Hepatocyte (in vitro differentiated cells): ENCODE measurements around the gene OBP2B. TPM values are rescaled to one million over a fixed set of nuclear protein-coding genes. Genes with fewer than 3 reads are reported as not detected.

Experiments used
- DNase-seq: peaks from one replicate; pipeline ENCODE4 v3.0.0-alpha.2; 2016; ENCODE audit warnings: low spot score
- H2AFZ ChIP-seq: fragments of 200-600 bp; sonication (generic); 2 replicates; pipeline ENCODE4 v1.6.0; 2016; ENCODE audit warnings: antibody characterized with exemption, mild to moderate bottlenecking
- H3K27ac ChIP-seq: fragments of 200-600 bp; sonication (generic); 2 replicates; pipeline ENCODE4 v1.5.1; 2016; ENCODE audit warnings: mild to moderate bottlenecking
- H3K27me3 ChIP-seq: fragments of 200-600 bp; sonication (generic); 2 replicates; pipeline ENCODE4 v1.6.1; 2016
- H3K36me3 ChIP-seq: fragments of 200-600 bp; sonication (generic); replicated peaks from 2 replicates; pipeline ENCODE4 v1.5.1; 2016; ENCODE audit warnings: low read depth; ENCODE audit not compliant: insufficient read depth
- H3K4me1 ChIP-seq: fragments of 200-600 bp; sonication (generic); 2 replicates; pipeline ENCODE4 v1.5.1; 2016; ENCODE audit warnings: mild to moderate bottlenecking, moderate library complexity; ENCODE audit not compliant: insufficient read depth
- H3K4me2 ChIP-seq: fragments of 200-600 bp; sonication (generic); 2 replicates; pipeline ENCODE4 v1.6.0; 2016
- H3K4me3 ChIP-seq: fragments of 200-600 bp; sonication (generic); 2 replicates; pipeline ENCODE4 v1.5.1; 2016; ENCODE audit warnings: mild to moderate bottlenecking
- H3K79me2 ChIP-seq: fragments of 200-600 bp; sonication (generic); 2 replicates; pipeline ENCODE4 v1.6.0; 2017; ENCODE audit warnings: mild to moderate bottlenecking
- H3K9me2 ChIP-seq: fragments of 200-600 bp; sonication (generic); replicated peaks from 2 replicates; pipeline ENCODE4 v1.6.0; 2017; ENCODE audit warnings: mild to moderate bottlenecking; ENCODE audit not compliant: insufficient read depth
- H3K9me3 ChIP-seq: fragments of 200-600 bp; sonication (generic); 2 replicates; pipeline ENCODE4 v1.5.1; 2016; ENCODE audit warnings: low read depth, mild to moderate bottlenecking
- H4K20me1 ChIP-seq: fragments of 200-600 bp; sonication (generic); 2 replicates; pipeline ENCODE4 v1.6.0; 2016; ENCODE audit warnings: mild to moderate bottlenecking; ENCODE audit not compliant: insufficient read depth, poor library complexity, severe bottlenecking
- CTCF ChIP-seq: fragments of 200-600 bp; sonication (generic); IDR thresholded peaks from 2 replicates; pipeline ENCODE4 v1.5.1; 2016; ENCODE audit warnings: antibody characterized with exemption, mild to moderate bottlenecking; ENCODE audit not compliant: poor library complexity
- EZH2 ChIP-seq: fragments of 200-600 bp; sonication (generic); IDR thresholded peaks from 2 replicates; pipeline ENCODE4 v1.6.1; 2016; ENCODE audit warnings: antibody characterized with exemption, mild to moderate bottlenecking, borderline replicate concordance
- EZH2phosphoT487 ChIP-seq: fragments of 200-600 bp; sonication (generic); IDR thresholded peaks from one replicate; pipeline ENCODE4 v1.6.1; 2018; ENCODE audit warnings: antibody characterized with exemption, mild to moderate bottlenecking, low read depth, moderate library complexity; ENCODE audit not compliant: unreplicated experiment, severe bottlenecking
- WGBS: methylation state at CpG from one replicate; pipeline ENCODE4 v1.1.6; 2016; ENCODE audit warnings: low lambda C conversion rate; ENCODE audit errors: missing lambda C conversion rate; 5-methylcytosine and 5-hydroxymethylcytosine counted together
- polyA plus RNA-seq: library from polyadenylated mRNA; unstranded; fragments of >200 nt; fragmentation: Nextera tagmentation; extraction: Ambion mirVana; gene quantifications from 2 replicates; pipeline ENCODE4 v1.2.1, GENCODE V29; 2016
- total RNA-seq: library from RNA; depleted of rRNA; stranded (reverse); fragments of >200 nt; gene quantifications from 2 replicates; pipeline ENCODE4 v1.2.3, GENCODE V29; 2014

The OBP2B gene
- total and polyA plus RNA-seq, 2 experiments from 2014 or later = not detected

- H3K27me3 ChIP-seq = no peaks in the 10 kb centered on the region
Measured at GRCh38 chr9:133202145-133202513, 6.9 kb downstream of the OBP2B start.

DNA sequence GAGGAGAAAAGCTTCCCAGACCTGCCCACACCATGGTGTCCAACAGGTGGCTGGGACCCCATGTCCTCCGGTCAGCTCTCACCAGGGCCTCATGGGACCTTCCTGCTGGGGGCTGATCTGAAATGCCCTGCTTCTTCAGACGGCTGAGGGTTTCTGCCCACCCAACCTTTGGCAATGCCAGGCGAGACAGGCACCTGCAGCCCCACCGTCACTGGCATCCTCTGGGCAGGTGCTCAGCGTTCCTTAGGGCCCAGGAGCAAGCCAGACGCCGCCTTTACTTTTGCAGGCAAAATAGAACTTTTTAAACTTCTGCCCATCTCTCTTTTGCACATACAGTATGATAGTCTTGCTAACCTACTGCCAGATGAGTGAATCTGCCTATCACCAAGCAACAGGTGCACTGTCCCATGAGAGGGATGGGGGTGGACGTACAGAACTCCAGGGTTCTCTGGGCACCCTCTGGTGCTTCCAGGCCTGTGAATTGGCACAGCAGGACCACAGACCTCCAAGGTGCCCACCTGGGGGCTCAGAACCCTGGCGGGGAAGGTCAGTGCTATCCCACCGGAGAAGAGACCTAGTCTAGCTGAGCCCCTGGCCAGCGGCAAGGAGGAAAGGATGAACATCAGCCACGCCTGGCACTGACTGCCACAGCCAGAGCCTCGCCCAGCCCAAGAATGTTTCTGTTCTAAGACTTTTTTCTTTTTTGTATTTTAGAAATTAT is 7.5 kb downstream of the OBP2B start:
- TF ChIP-seq EZH2phosphoT487 (no peak), CTCF (no peak), EZH2 (no peak)
- Histone ChIP-seq H3K9me2 (no peaks in the 10 kb centered on the region), H2AFZ (no peak overlapping the region), H3K27me3 (no peaks in the 10 kb centered on the region), H3K4me2 (no peak overlapping the region), H3K27ac (no peak overlapping the region), H3K9me3 (no peaks in the 10 kb centered on the region), H3K79me2 (no peaks in the 10 kb centered on the region), H4K20me1 (no peaks in the 10 kb centered on the region), H3K36me3 (no peaks in the 10 kb centered on the region), H3K4me1 (no peaks in the 10 kb centered on the region), H3K4me3 (no peak overlapping the region)
- no peak for DNase-seq
- 91% methylated on average over 13 of the region's 13 CpGs for WGBS

More at GRCh38 chr9:133202145-133202513, 6.9 kb downstream of the OBP2B start:
- Histone ChIP-seq H3K36me3 (no peaks in the 10 kb centered on the region), H3K79me2 (no peaks in the 10 kb centered on the region), H3K9me2 (no peaks in the 10 kb centered on the region), H3K4me3 (no peak overlapping the region), H3K27ac (no peak overlapping the region), H3K4me1 (no peaks in the 10 kb centered on the region), H2AFZ (no peak overlapping the region), H3K4me2 (no peak overlapping the region), H3K9me3 (no peaks in the 10 kb centered on the region), H4K20me1 (no peaks in the 10 kb centered on the region)
- no peak for TF ChIP-seq CTCF
- TF ChIP-seq EZH2phosphoT487 = no peak
- no peak for TF ChIP-seq EZH2
- 87% methylated on average over 11 of the region's 11 CpGs for WGBS
- no peak for DNase-seq

DNA sequence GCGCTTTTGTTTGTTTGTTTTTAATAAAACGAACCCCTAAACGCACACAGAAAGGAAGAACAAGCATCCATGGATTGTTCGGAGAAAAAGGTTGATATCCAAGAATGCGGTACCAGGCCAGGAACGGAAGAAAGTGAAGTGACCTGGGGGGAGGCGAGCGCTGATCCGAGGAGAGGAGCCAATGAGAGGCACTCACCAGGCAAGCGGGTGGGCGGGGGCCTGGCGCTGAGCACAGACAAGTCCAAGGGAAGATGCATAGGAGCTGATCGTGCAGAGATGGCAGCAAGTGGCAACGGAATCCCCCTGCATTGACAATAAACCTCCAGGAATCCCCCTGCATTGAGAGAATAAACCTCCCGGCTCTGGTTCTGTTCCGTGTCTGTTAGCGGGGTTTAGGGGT is 8.4 kb downstream of the OBP2B start:
- Histone ChIP-seq H2AFZ (no peak overlapping the region), H3K36me3 (no peaks in the 10 kb centered on the region), H3K27me3 (no peaks in the 10 kb centered on the region), H3K9me3 (no peaks in the 10 kb centered on the region), H3K4me2 (no peak overlapping the region), H3K27ac (no peak overlapping the region), H4K20me1 (no peaks in the 10 kb centered on the region), H3K4me1 (no peaks in the 10 kb centered on the region), H3K79me2 (no peaks in the 10 kb centered on the region), H3K4me3 (no peak overlapping the region), H3K9me2 (no peaks in the 10 kb centered on the region)
- WGBS = 89% methylated on average over 17 of the region's 17 CpGs
- DNase-seq = no peak
- TF ChIP-seq EZH2phosphoT487 = no peak
- no peak for TF ChIP-seq EZH2
- TF ChIP-seq CTCF = no peak
